Measurements from ENCODE around the gene AKAP13.

DNA sequence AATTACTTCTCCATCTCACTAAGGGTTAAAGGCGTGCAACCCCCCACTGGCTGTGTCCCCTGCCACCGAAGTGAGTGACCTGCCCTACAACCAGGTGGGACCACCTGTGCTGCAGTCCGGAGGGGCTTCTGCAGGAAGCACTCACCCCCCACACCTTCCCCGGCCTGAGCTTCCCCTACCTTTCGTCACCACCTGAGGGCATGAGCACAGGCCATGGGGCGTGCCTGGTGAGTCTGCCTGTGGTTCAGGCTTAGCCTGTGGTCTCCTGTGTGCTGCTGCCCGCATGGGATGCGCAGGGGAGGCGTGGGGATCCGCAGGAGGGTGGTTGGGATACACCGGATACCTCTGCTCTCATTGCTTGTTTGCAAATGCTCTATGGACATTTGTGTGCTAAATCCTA lies 368.3 kb downstream of the AKAP13 start:
- TF ChIP-seq, protein P1, sequence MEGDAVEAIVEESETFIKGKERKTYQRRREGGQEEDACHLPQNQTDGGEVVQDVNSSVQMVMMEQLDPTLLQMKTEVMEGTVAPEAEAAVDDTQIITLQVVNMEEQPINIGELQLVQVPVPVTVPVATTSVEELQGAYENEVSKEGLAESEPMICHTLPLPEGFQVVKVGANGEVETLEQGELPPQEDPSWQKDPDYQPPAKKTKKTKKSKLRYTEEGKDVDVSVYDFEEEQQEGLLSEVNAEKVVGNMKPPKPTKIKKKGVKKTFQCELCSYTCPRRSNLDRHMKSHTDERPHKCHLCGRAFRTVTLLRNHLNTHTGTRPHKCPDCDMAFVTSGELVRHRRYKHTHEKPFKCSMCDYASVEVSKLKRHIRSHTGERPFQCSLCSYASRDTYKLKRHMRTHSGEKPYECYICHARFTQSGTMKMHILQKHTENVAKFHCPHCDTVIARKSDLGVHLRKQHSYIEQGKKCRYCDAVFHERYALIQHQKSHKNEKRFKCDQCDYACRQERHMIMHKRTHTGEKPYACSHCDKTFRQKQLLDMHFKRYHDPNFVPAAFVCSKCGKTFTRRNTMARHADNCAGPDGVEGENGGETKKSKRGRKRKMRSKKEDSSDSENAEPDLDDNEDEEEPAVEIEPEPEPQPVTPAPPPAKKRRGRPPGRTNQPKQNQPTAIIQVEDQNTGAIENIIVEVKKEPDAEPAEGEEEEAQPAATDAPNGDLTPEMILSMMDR (tag by site-specific recombination; IDR thresholded peaks at IDR 0.05), result no peak
- TF ChIP-seq ZNF292 (tag by site-specific recombination; IDR thresholded peaks at IDR 0.05; ENCODE audit: borderline replicate concordance, low read depth), result no peak
- TF ChIP-seq, protein P2, sequence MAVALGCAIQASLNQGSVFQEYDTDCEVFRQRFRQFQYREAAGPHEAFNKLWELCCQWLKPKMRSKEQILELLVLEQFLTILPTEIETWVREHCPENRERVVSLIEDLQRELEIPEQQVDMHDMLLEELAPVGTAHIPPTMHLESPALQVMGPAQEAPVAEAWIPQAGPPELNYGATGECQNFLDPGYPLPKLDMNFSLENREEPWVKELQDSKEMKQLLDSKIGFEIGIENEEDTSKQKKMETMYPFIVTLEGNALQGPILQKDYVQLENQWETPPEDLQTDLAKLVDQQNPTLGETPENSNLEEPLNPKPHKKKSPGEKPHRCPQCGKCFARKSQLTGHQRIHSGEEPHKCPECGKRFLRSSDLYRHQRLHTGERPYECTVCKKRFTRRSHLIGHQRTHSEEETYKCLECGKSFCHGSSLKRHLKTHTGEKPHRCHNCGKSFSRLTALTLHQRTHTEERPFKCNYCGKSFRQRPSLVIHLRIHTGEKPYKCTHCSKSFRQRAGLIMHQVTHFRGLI (tag by site-specific recombination; IDR thresholded peaks at IDR 0.05), result no peak
- TF ChIP-seq, protein P3, sequence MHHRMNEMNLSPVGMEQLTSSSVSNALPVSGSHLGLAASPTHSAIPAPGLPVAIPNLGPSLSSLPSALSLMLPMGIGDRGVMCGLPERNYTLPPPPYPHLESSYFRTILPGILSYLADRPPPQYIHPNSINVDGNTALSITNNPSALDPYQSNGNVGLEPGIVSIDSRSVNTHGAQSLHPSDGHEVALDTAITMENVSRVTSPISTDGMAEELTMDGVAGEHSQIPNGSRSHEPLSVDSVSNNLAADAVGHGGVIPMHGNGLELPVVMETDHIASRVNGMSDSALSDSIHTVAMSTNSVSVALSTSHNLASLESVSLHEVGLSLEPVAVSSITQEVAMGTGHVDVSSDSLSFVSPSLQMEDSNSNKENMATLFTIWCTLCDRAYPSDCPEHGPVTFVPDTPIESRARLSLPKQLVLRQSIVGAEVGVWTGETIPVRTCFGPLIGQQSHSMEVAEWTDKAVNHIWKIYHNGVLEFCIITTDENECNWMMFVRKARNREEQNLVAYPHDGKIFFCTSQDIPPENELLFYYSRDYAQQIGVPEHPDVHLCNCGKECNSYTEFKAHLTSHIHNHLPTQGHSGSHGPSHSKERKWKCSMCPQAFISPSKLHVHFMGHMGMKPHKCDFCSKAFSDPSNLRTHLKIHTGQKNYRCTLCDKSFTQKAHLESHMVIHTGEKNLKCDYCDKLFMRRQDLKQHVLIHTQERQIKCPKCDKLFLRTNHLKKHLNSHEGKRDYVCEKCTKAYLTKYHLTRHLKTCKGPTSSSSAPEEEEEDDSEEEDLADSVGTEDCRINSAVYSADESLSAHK (tag by site-specific recombination; IDR thresholded peaks at IDR 0.05), result no peak

All from HEK293 (cell line).